ENCODE data around the gene CORO1C.

- no peak for TF ChIP-seq CTCF (IDR thresholded peaks at IDR 0.05; ENCODE audit: poor library complexity, severe bottlenecking)
- no peak for TF ChIP-seq POLR2AphosphoS5 (IDR thresholded peaks at IDR 0.05)
- no peak for TF ChIP-seq EZH2 (IDR thresholded peaks at IDR 0.05; ENCODE audit: borderline replicate concordance, insufficient read depth, low read length, poor library complexity, severe bottlenecking)
Measured at GRCh38 chr12:108630481-108631207, 100.7 kb downstream of the CORO1C start.
